Hematopoietic multipotent progenitor cell (in vitro differentiated cells): ENCODE data around the gene SSRP1. TPM values are rescaled to one million over a fixed set of nuclear protein-coding genes. Genes with fewer than 3 reads are reported as not detected.

Source experiments
- DNase-seq, 3 donors: peaks; one replicate each; pipeline ENCODE4 v3.0.0-alpha.2; 2011 to 2015; ENCODE audit warnings: low read depth in 2 of 3, low spot score in 2 of 3
- total RNA-seq: library from RNA; depleted of rRNA; stranded (reverse); fragments of >200 nt; gene quantifications from one replicate; pipeline ENCODE4 v1.2.3, GENCODE V29; 2012

Gene SSRP1
- total RNA-seq, 1 donor: 89.9 TPM

GRCh38 chr11:57276169-57276970 is 59.3 kb downstream of the SSRP1 start:
- DNase-seq: no peak

Other genes starting within 250 kb of the SSRP1 start
- gene LRRC55, start 153.9 kb downstream of the SSRP1 start, total RNA-seq: under 0.01 TPM
- under 0.01 TPM for gene APLNR, start 98.6 kb downstream of the SSRP1 start, total RNA-seq
- gene TNKS1BP1, start 10.9 kb downstream of the SSRP1 start, total RNA-seq: 7.0 TPM
- not detected for gene P2RX3, start 2.5 kb upstream of the SSRP1 start, total RNA-seq
- not detected for gene PRG3, start 45.3 kb upstream of the SSRP1 start, total RNA-seq
- gene PRG2, start 54.8 kb upstream of the SSRP1 start, total RNA-seq: 5.4 TPM
- 93.7 TPM for gene SLC43A3, start 91.2 kb upstream of the SSRP1 start, total RNA-seq
- 0.27 TPM for gene RTN4RL2, start 124.6 kb upstream of the SSRP1 start, total RNA-seq
- 81.6 TPM for gene SLC43A1, start 179.8 kb upstream of the SSRP1 start, total RNA-seq
- 29.4 TPM for gene TIMM10, start 194.9 kb upstream of the SSRP1 start, total RNA-seq
- not detected for gene SMTNL1, start 201.7 kb upstream of the SSRP1 start, total RNA-seq
- gene UBE2L6, start 231.8 kb upstream of the SSRP1 start, total RNA-seq: 215 TPM